HEK293 (cell line): ENCODE data around the gene CACNA2D4.

Source experiments
- CTCF ChIA-PET: fragments of 350-600 bp; formaldehyde crosslinking; extraction: SDS; loops from one replicate; lab custom pipeline; 2021; ENCODE audit warnings: antibody characterized with exemption; lab: Yijun Ruan, JAX
- POLR2A ChIA-PET: fragments of 300-600 bp; formaldehyde crosslinking; extraction: SDS; loops from one replicate; lab custom pipeline; 2020; ENCODE audit warnings: antibody characterized with exemption, inconsistent platforms; lab: Yijun Ruan, JAX
- H3K27ac ChIP-seq: fragments of 200-500 bp; sonication (Bioruptor generic); 2 replicates; pipeline ENCODE4 v1.5.1; 2014; ENCODE audit warnings: low read depth, low read length, control low read depth, inconsistent platforms; ENCODE audit errors: extremely low read depth
- H3K36me3 ChIP-seq, 2 experiments: fragments of 200-500 bp in 1 of 2; sonication (Bioruptor generic) in 1 of 2; 1 replicate in 1 of 2; 2 replicates in 1 of 2; pipeline ENCODE4 v1.5.1; 2014 to 2017; ENCODE audit warnings: inconsistent platforms in 2 of 2, low read length in 2 of 2; ENCODE audit not compliant: control insufficient read depth in 2 of 2, insufficient read depth in 1 of 2
- H3K4me1 ChIP-seq: fragments of 200-500 bp; sonication (Bioruptor generic); 2 replicates; pipeline ENCODE4 v1.5.1; 2014; ENCODE audit warnings: mild to moderate bottlenecking, low read length, inconsistent platforms; ENCODE audit not compliant: control insufficient read depth, insufficient read depth
- H3K4me3 ChIP-seq: 2 replicates; pipeline ENCODE4 v1.5.1; 2011; ENCODE audit warnings: low read depth, mild to moderate bottlenecking, control low read depth, low read length, moderate library complexity
- H3K9me3 ChIP-seq: fragments of 200-500 bp; sonication (Bioruptor generic); 2 replicates; pipeline ENCODE4 v1.5.1; 2014; ENCODE audit warnings: low read depth, low read length, inconsistent platforms; ENCODE audit not compliant: control insufficient read depth, insufficient read depth
- HOXA7 ChIP-seq: sonication (generic); formaldehyde crosslinking; IDR thresholded peaks from 2 replicates; pipeline ENCODE4 v1.8.1; 2022; ENCODE audit warnings: missing genetic modification reagents, borderline replicate concordance
- IKZF3 ChIP-seq: fragments of 450-650 bp; IDR thresholded peaks from 2 replicates; pipeline ENCODE4 v1.5.0; 2018; ENCODE audit warnings: missing biosample characterization, mild to moderate bottlenecking, missing genetic modification characterization, moderate library complexity
- KLF16 ChIP-seq: fragments of 450-650 bp; formaldehyde crosslinking; IDR thresholded peaks from 2 replicates; pipeline ENCODE4 v1.5.1; 2017; ENCODE audit warnings: missing biosample characterization, missing genetic modification characterization
- OSR2 ChIP-seq: fragments of 450-650 bp; formaldehyde crosslinking; IDR thresholded peaks from 2 replicates; pipeline ENCODE4 v1.5.1; 2016; ENCODE audit warnings: missing biosample characterization, missing genetic modification characterization
- RBAK ChIP-seq: fragments of 450-650 bp; formaldehyde crosslinking; IDR thresholded peaks from 2 replicates; pipeline ENCODE4 v1.5.1; 2016; ENCODE audit warnings: missing biosample characterization, missing genetic modification characterization
- SALL2 ChIP-seq: fragments of 450-650 bp; formaldehyde crosslinking; IDR thresholded peaks from 2 replicates; pipeline ENCODE4 v1.5.0; 2017; ENCODE audit warnings: missing biosample characterization, mild to moderate bottlenecking, missing genetic modification characterization, borderline replicate concordance
- ZBTB48 ChIP-seq: fragments of 450-650 bp; formaldehyde crosslinking; IDR thresholded peaks from 2 replicates; pipeline ENCODE4 v1.5.1; 2016; ENCODE audit warnings: missing biosample characterization, missing genetic modification characterization
- ZFHX2 ChIP-seq: fragments of 450-650 bp; formaldehyde crosslinking; conservative IDR thresholded peaks from 2 replicates; pipeline ENCODE4 v1.5.1; 2016; ENCODE audit warnings: missing biosample characterization, missing genetic modification characterization
- ZNF114 ChIP-seq: fragments of 450-650 bp; formaldehyde crosslinking; IDR thresholded peaks from 2 replicates; pipeline ENCODE4 v1.5.0; 2017; ENCODE audit warnings: missing biosample characterization, missing genetic modification characterization
- ZNF175 ChIP-seq: fragments of 450-650 bp; formaldehyde crosslinking; IDR thresholded peaks from 2 replicates; pipeline ENCODE4 v1.5.1; 2016; ENCODE audit warnings: missing biosample characterization, missing genetic modification characterization
- ZNF248 ChIP-seq: fragments of 450-650 bp; formaldehyde crosslinking; IDR thresholded peaks from 2 replicates; pipeline ENCODE4 v1.5.1; 2017; ENCODE audit warnings: missing biosample characterization, missing genetic modification characterization
- ZNF280C ChIP-seq: fragments of 450-650 bp; formaldehyde crosslinking; IDR thresholded peaks from 2 replicates; pipeline ENCODE4 v1.5.1; 2016; ENCODE audit warnings: missing biosample characterization, missing genetic modification characterization
- ZNF488 ChIP-seq: fragments of 450-650 bp; formaldehyde crosslinking; IDR thresholded peaks from 2 replicates; pipeline ENCODE4 v1.5.1; 2016; ENCODE audit warnings: missing biosample characterization, missing genetic modification characterization
- ZNF645 ChIP-seq: fragments of 450-650 bp; formaldehyde crosslinking; IDR thresholded peaks from 2 replicates; pipeline ENCODE4; 2016; ENCODE audit warnings: missing biosample characterization, missing genetic modification characterization
- ZNF777 ChIP-seq: fragments of 450-650 bp; formaldehyde crosslinking; IDR thresholded peaks from 2 replicates; pipeline ENCODE4 v1.5.1; 2017; ENCODE audit warnings: missing biosample characterization, missing genetic modification characterization, borderline replicate concordance
- TF ChIP-seq, protein P1 (sequence below): sonication (generic); formaldehyde crosslinking; IDR thresholded peaks from 2 replicates; pipeline ENCODE4 v1.8.1; 2022; ENCODE audit warnings: mild to moderate bottlenecking, moderate library complexity, missing genetic modification reagents
- TF ChIP-seq, protein P2 (sequence below): fragments of 450-650 bp; formaldehyde crosslinking; IDR thresholded peaks from 2 replicates; pipeline ENCODE4 v1.5.1; 2016; ENCODE audit warnings: missing biosample characterization, missing genetic modification characterization, borderline replicate concordance
- TF ChIP-seq, protein P3 (sequence below): fragments of 450-650 bp; formaldehyde crosslinking; IDR thresholded peaks from 2 replicates; pipeline ENCODE4 v1.5.1; 2017; ENCODE audit warnings: missing biosample characterization, missing genetic modification characterization

CACNA2D4 gene

GRCh38 chr12:1922075-1922709 lies 3.7 kb upstream of the CACNA2D4 start:
- H3K36me3 ChIP-seq, result no peaks in the 10 kb centered on the region
- ChIA-PET CTCF (interaction anchor here (0.6 kb wide), 1 partner anchor 602 kb away, joined by 5 read pairs; no protein-coding TSS in a partner anchor), POLR2A (no interaction called here)
- H3K4me1 ChIP-seq, result peaks cover 5% of the 10 kb centered on the region; the same call in 1 of the 2 replicates
- no peak overlapping the region for H3K4me3 ChIP-seq
- H3K9me3 ChIP-seq, result no peaks in the 10 kb centered on the region
- H3K27ac ChIP-seq, result no peak overlapping the region
- TF ChIP-seq ZNF488 (tag by site-specific recombination) (no peak), ZFHX2 (tag by site-specific recombination) (0 out of 2 replicates have a peak, but pooled peaks have one; percentile 48)

DNA sequence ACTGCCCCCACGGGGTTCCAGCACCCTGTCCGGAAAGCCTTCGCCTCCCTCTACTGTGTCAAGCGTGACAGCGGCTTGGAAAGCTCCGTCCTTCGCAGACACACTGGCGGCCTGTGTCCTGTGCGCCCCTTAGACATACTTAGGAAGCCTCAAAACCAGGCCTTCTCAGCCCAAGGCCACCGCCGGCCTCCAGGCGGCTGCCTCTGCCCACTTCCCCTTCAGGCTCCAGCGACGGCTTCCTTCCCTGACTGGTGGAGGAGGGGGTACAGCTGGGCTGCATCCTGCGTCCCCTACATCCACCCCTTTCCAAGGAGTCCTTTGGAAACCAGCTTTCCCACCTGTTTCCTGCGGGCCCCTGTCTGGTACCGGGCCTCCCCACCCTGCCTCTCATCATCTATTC lies 2.5 kb upstream of the CACNA2D4 start:
- no peaks in the 10 kb centered on the region for H3K9me3 ChIP-seq
- TF ChIP-seq RBAK (tag by site-specific recombination) (no peak), ZBTB48 (tag by site-specific recombination) (no peak), SALL2 (tag by site-specific recombination) (no peak), ZNF280C (no peak), ZNF114 (no peak), OSR2 (tag by site-specific recombination) (no peak)
- TF ChIP-seq, protein P1, sequence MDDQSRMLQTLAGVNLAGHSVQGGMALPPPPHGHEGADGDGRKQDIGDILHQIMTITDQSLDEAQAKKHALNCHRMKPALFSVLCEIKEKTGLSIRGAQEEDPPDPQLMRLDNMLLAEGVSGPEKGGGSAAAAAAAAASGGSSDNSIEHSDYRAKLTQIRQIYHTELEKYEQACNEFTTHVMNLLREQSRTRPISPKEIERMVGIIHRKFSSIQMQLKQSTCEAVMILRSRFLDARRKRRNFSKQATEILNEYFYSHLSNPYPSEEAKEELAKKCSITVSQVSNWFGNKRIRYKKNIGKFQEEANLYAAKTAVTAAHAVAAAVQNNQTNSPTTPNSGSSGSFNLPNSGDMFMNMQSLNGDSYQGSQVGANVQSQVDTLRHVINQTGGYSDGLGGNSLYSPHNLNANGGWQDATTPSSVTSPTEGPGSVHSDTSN (CRISPR knock-in tag), result no peak
- TF ChIP-seq, all 188 proteins: peak for 0
- no peak overlapping the region for H3K4me3 ChIP-seq
- ChIA-PET CTCF (interaction anchor here (1.8 kb wide), 1 partner anchor 17 kb away, joined by 4 read pairs; no protein-coding TSS in a partner anchor), POLR2A (no interaction called here)
- peaks cover 5% of the 10 kb centered on the region; the same call in 1 of the 2 replicates for H3K4me1 ChIP-seq
- H3K36me3 ChIP-seq, result no peaks in the 10 kb centered on the region
- H3K27ac ChIP-seq, result no peak overlapping the region

GRCh38 chr12:1920436-1920835 lies 2.0 kb upstream of the CACNA2D4 start:
- Histone ChIP-seq H3K4me3 (no peak overlapping the region), H3K9me3 (no peaks in the 10 kb centered on the region), H3K4me1 (peaks cover 5% of the 10 kb centered on the region; the same call in 1 of the 2 replicates), H3K27ac (no peak overlapping the region), H3K36me3 (no peaks in the 10 kb centered on the region)
- ChIA-PET CTCF (interaction anchor here (1.8 kb wide), 1 partner anchor 16 kb away, joined by 4 read pairs; no protein-coding TSS in a partner anchor), POLR2A (no interaction called here)
- TF ChIP-seq ZNF248 (tag by site-specific recombination) (no peak), ZNF175 (no peak), ZNF777 (tag by site-specific recombination) (no peak), ZNF280C (no peak), HOXA7 (CRISPR knock-in tag) (no peak), IKZF3 (tag by site-specific recombination) (no peak), ZNF645 (tag by site-specific recombination) (no peak), KLF16 (no peak)
- TF ChIP-seq, protein P2, sequence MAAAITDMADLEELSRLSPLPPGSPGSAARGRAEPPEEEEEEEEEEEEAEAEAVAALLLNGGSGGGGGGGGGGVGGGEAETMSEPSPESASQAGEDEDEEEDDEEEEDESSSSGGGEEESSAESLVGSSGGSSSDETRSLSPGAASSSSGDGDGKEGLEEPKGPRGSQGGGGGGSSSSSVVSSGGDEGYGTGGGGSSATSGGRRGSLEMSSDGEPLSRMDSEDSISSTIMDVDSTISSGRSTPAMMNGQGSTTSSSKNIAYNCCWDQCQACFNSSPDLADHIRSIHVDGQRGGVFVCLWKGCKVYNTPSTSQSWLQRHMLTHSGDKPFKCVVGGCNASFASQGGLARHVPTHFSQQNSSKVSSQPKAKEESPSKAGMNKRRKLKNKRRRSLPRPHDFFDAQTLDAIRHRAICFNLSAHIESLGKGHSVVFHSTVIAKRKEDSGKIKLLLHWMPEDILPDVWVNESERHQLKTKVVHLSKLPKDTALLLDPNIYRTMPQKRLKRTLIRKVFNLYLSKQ (tag by site-specific recombination), result no peak
- TF ChIP-seq, protein P3, sequence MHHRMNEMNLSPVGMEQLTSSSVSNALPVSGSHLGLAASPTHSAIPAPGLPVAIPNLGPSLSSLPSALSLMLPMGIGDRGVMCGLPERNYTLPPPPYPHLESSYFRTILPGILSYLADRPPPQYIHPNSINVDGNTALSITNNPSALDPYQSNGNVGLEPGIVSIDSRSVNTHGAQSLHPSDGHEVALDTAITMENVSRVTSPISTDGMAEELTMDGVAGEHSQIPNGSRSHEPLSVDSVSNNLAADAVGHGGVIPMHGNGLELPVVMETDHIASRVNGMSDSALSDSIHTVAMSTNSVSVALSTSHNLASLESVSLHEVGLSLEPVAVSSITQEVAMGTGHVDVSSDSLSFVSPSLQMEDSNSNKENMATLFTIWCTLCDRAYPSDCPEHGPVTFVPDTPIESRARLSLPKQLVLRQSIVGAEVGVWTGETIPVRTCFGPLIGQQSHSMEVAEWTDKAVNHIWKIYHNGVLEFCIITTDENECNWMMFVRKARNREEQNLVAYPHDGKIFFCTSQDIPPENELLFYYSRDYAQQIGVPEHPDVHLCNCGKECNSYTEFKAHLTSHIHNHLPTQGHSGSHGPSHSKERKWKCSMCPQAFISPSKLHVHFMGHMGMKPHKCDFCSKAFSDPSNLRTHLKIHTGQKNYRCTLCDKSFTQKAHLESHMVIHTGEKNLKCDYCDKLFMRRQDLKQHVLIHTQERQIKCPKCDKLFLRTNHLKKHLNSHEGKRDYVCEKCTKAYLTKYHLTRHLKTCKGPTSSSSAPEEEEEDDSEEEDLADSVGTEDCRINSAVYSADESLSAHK, result no peak
